Colonic mucosa (tissue), 4 donors: ENCODE measurements around the gene ADAMTS4. TPM values are rescaled to one million over a fixed set of nuclear protein-coding genes. Genes with fewer than 3 reads are reported as not detected.

ENCODE experiments used
- DNase-seq: peaks from one replicate; pipeline ENCODE4 v3.0.0-alpha.2; 2020
- H3K27ac ChIP-seq: fragments of 200-600 bp; one replicate; pipeline ENCODE4 v1.8.0; 2021
- H3K27me3 ChIP-seq: fragments of 200-600 bp; one replicate; pipeline ENCODE4 v1.8.0; 2021
- H3K36me3 ChIP-seq: fragments of 200-600 bp; one replicate; pipeline ENCODE4 v1.8.0; 2021
- H3K4me1 ChIP-seq: fragments of 200-600 bp; one replicate; pipeline ENCODE4 v1.8.0; 2021; ENCODE audit warnings: mild to moderate bottlenecking
- H3K4me3 ChIP-seq: fragments of 200-600 bp; one replicate; pipeline ENCODE4 v1.8.0; 2021
- H3K9ac ChIP-seq, 2 donors: one replicate each; pipeline ENCODE4 v1.7.0; 2013; ENCODE audit warnings: control low read depth in 2 of 2, low read depth in 2 of 2, low read length in 2 of 2
- H3K9me3 ChIP-seq: fragments of 200-600 bp; one replicate; pipeline ENCODE4 v1.8.0; 2021
- intact Hi-C: fragments of 100-400 bp; cut with DNase I; formaldehyde crosslinking; loops from one replicate; pipeline ENCODE4 v1.14.1; 2022
- total RNA-seq, 2 donors: library from RNA; stranded (reverse); fragmentation: NEBNext Ultra II Directional in 1 of 2; extraction: Animal tissue kit (Norgen Biotek cat#: 25700) in 1 of 2; gene quantifications; one replicate each; pipeline ENCODE4 v1.2.1, GENCODE V29; 2021
- TF ChIP-seq, protein P1 (sequence below): fragments of 200-600 bp; IDR thresholded peaks from one replicate; pipeline ENCODE4 v1.8.0; 2022; ENCODE audit warnings: antibody characterized with exemption, mild to moderate bottlenecking
- donor health status: healthy.
- donor health status: DM: no; HTN: no; CAD: no.
- donor health status: DM: no; HTN: no; CAD: no.

Gene ADAMTS4
- total RNA-seq, 2 donors from 2014 or later = 0.57 to 14.0 TPM

DNA sequence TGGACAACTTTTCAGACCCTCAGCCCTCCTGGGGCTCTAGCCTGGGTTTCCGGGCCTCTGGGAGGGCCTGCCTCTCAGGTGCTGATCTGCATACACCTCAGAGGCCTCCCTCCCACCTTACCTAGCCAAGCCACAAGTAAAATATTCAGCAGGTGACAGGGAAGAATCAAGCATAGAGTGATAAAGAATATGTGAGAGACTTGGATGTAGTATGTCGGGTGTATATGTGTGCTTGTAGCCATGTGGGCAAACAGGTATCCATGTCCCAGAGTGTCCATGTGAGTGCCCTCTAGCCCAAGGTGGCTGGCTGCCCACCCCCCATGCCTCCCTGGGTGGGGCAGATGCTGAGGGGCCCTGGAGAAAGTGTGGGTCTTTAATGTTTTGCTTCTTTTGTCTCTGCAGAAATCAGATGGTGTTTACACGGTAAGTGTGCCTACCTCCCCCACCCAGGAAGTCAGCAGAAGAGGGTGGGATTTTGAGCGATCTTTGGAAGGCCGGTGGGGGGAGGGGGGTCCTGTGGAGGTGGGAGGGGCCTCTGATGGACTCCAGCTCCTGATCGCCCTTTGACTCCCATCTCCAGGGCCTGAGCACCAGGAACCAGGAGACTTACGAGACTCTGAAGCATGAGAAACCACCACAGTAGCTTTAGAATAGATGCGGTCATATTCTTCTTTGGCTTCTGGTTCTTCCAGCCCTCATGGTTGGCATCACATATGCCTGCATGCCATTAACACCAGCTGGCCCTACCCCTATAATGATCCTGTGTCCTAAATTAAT is 19.6 kb upstream of the ADAMTS4 start:
- Histone ChIP-seq H3K9ac (no peak overlapping the region), H3K4me3 (no peak overlapping the region), H3K27ac (no peak overlapping the region), H3K4me1 (no peaks in the 10 kb centered on the region), H3K27me3 (no peaks in the 10 kb centered on the region), H3K9me3 (no peaks in the 10 kb centered on the region), H3K36me3 (peaks cover 6% of the 10 kb centered on the region)
- intact Hi-C loops = no loop called here
- TF ChIP-seq, protein P1, sequence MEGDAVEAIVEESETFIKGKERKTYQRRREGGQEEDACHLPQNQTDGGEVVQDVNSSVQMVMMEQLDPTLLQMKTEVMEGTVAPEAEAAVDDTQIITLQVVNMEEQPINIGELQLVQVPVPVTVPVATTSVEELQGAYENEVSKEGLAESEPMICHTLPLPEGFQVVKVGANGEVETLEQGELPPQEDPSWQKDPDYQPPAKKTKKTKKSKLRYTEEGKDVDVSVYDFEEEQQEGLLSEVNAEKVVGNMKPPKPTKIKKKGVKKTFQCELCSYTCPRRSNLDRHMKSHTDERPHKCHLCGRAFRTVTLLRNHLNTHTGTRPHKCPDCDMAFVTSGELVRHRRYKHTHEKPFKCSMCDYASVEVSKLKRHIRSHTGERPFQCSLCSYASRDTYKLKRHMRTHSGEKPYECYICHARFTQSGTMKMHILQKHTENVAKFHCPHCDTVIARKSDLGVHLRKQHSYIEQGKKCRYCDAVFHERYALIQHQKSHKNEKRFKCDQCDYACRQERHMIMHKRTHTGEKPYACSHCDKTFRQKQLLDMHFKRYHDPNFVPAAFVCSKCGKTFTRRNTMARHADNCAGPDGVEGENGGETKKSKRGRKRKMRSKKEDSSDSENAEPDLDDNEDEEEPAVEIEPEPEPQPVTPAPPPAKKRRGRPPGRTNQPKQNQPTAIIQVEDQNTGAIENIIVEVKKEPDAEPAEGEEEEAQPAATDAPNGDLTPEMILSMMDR = no peak
- DNase-seq = no peak

DNA sequence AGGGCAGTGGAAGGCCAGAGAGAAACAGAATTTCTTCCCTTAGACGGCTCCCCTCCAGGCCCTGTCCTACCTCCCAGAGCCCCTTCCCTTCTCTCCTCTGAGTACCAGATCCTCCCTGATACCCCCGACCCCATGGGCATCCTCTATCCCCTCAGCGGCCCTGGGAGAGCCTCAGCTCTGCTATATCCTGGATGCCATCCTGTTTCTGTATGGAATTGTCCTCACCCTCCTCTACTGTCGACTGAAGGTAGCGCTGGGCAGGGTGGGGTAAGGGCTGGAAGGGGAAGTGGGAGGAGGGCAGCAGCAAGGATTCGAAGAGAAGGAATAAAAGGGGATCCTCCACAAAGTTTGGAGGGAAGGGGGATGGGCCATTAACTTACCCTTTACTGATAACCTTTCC is 19.0 kb upstream of the ADAMTS4 start:
- Histone ChIP-seq H3K9me3 (no peaks in the 10 kb centered on the region), H3K4me3 (no peak overlapping the region), H3K27me3 (no peaks in the 10 kb centered on the region), H3K9ac (no peak overlapping the region), H3K27ac (peak overlapping the region; percentile 72), H3K4me1 (no peaks in the 10 kb centered on the region), H3K36me3 (peaks cover 13% of the 10 kb centered on the region)
- TF ChIP-seq, protein P1 = no peak
- intact Hi-C loops = no loop called here
- no peak for DNase-seq

DNA sequence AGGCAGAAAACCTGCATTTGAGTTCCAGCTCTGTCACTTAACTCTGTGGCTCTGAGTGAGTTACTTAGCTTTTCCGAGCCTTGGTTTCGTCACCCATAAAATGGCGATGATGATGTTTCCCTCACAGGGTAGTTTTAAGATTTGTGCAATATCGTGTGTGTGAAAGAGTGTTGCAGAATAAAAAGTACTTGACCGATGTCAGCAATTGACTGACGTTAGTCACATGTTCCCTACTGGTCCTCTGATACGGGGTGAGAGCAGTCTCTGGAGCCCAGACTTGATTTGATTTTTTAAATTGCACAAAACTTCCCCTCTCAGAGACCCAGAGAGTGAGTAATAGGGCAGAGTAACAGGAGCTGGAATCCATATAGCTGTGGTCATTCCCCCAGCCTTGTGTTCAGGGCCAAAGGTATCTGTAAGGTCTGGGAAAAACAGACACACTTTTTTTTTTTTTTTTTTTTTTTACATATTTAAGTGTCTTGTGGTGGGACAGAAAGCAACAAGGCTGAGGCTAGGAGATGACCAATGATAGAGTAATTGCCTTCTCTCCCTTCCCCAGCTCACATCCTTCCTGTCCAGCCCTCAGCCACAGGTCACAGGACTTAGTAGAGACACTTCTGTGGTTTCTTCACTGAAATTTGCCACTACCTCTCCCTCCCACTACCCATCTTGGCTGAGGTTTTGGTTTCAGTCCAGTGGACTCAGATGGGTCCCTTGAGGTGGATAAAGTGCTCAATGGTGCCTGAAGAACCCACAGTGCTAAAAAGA is 18.3 kb upstream of the ADAMTS4 start:
- DNase-seq = no peak
- H3K27me3 ChIP-seq = no peaks in the 10 kb centered on the region
- no peaks in the 10 kb centered on the region for H3K9me3 ChIP-seq
- no peaks in the 10 kb centered on the region for H3K4me1 ChIP-seq
- intact Hi-C loops = no loop called here
- peak overlapping the region in 1 of 2 donors; percentile 29 for H3K9ac ChIP-seq
- peaks cover 20% of the 10 kb centered on the region for H3K36me3 ChIP-seq
- peak overlapping the region; percentile 2 for H3K4me3 ChIP-seq
- H3K27ac ChIP-seq = peak overlapping the region; percentile 72
- TF ChIP-seq, protein P1 = no peak

DNA sequence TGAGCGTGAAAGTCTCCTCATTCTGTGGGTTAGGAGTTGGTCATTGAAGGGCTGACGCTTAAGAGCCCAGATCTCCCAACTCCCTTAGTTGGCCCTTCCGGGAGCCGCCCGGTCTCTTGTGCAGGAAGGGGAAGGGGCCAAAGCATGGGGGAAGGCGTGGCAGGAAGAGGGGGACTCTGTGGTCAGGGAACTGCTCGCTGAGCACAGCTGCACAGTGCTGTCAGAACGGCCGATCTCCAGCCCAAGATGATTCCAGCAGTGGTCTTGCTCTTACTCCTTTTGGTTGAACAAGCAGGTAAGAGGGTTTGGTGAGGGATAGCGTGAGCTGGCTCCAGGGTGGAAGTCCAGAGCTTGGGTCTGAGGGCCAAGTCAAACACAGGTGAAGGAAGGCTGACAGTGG is 16.2 kb upstream of the ADAMTS4 start, which contains the start of gene FCER1G:
Gene FCER1G (plus strand): TSS at position 220 of the 400 bp plus-strand sequence. CDS start 27 bp downstream, at position 247.
- intact Hi-C loops = no loop called here
- Histone ChIP-seq H3K27ac (peak within 1 kb of the TSS; percentile 40), H3K9me3 (no peaks in the 10 kb centered on the region), H3K36me3 (peaks cover 21% of the 10 kb centered on the region), H3K27me3 (no peaks in the 10 kb centered on the region), H3K4me3 (peak within 1 kb of the TSS; percentile 9), H3K9ac (peak within 1 kb of the TSS in 1 of 2 donors; percentile 33), H3K4me1 (no peaks in the 10 kb centered on the region)
- TF ChIP-seq, protein P1 = no peak
- DNase-seq = peak; percentile 37

DNA sequence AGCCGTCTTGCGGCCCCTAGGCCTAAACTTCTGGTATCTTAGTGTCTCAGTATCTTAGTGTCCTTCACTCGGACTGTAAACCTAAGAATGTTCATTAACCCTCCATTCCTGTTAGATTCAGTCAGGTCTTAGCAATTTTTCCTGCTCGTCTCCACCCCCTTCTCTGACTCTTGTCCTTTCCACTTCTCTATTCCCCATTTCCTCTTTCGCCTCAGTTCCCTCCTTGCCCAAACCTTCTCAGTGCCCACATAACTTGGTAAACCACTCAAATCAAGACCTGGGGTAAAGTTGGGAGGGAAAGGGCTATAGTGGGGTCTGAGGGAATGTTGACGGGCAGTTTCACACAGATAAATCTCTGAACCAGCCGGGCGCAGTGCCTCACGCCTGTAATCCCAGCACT is 15.5 kb upstream of the ADAMTS4 start:
- no peak for DNase-seq
- TF ChIP-seq, protein P1 = no peak
- no peak overlapping the region for H3K9ac ChIP-seq
- H3K36me3 ChIP-seq = peaks cover 25% of the 10 kb centered on the region
- intact Hi-C loops = loop anchor here (5.0 kb wide), 1 partner anchor 153 kb away; the partner anchor contains the start of gene CFAP126
- no peaks in the 10 kb centered on the region for H3K27me3 ChIP-seq
- H3K9me3 ChIP-seq = no peaks in the 10 kb centered on the region
- H3K4me1 ChIP-seq = no peaks in the 10 kb centered on the region
- no peak overlapping the region for H3K27ac ChIP-seq
- H3K4me3 ChIP-seq = no peak overlapping the region
